PC-9 (cell line): ENCODE measurements around the gene PIAS2. TPM values are rescaled to one million over a fixed set of nuclear protein-coding genes. Genes with fewer than 3 reads are reported as not detected.
"Not testable (repeated sequence)": the region's sequence is repeated elsewhere in the genome, so short reads cannot be mapped to it uniquely, and the experiment has no call there.

Source experiments
- Bru-seq: library from RNA; stranded (reverse); fragments of 400-500 nt; gene quantifications from one replicate; lab custom pipeline; 2021; lab: Mats Ljungman, UMichigan
- BruChase-seq, 2 experiments: library from RNA; stranded (reverse); fragments of 400-500 nt; gene quantifications; one replicate each; lab custom pipeline; 2021; lab: Mats Ljungman, UMichigan
- BruUV-seq: library from RNA; stranded (reverse); fragments of 400-500 nt; replicated peaks from 2 replicates; lab custom pipeline; 2021; lab: Mats Ljungman, UMichigan
- CTCF ChIA-PET: fragments of 300-600 bp; sonication (Branson Sonifier 250); formaldehyde crosslinking; loops from one replicate; lab custom pipeline; 2022; ENCODE audit warnings: antibody characterized with exemption; lab: Charles Lee
- POLR2A ChIA-PET: fragments of 300-600 bp; sonication (Branson Sonifier 250); formaldehyde crosslinking; loops from one replicate; lab custom pipeline; 2022; ENCODE audit warnings: antibody characterized with exemption; ENCODE audit not compliant: unreplicated experiment; lab: Charles Lee
- DNase-seq, 2 experiments: peaks; one replicate each; pipeline versions ENCODE4 v3.0.0 to v3.0.0-alpha.2; 2015 to 2022; ENCODE audit warnings: mixed read lengths in 1 of 2
- H2AFZ ChIP-seq: fragments of 200-600 bp; sonication (generic); 2 replicates; pipeline ENCODE4 v1.8.1; 2017; ENCODE audit warnings: antibody characterized with exemption
- H3F3A ChIP-seq: fragments of 200-600 bp; sonication (generic); 2 replicates; pipeline ENCODE4 v1.8.1; 2017; ENCODE audit warnings: antibody characterized with exemption, mild to moderate bottlenecking, low read depth; ENCODE audit not compliant: insufficient read depth
- H3K27ac ChIP-seq: fragments of 200-600 bp; sonication (generic); 2 replicates; pipeline ENCODE4 v1.6.1; 2016; ENCODE audit warnings: mixed run types
- H3K27me3 ChIP-seq: fragments of 200-600 bp; sonication (generic); 2 replicates; pipeline ENCODE4 v1.6.1; 2016; ENCODE audit warnings: low read depth, mixed run types; ENCODE audit not compliant: insufficient read depth
- H3K36me3 ChIP-seq: fragments of 200-600 bp; sonication (generic); 2 replicates; pipeline ENCODE4 v1.6.1; 2016; ENCODE audit warnings: low read depth, mixed run types
- H3K4me1 ChIP-seq: fragments of 200-600 bp; sonication (generic); replicated peaks from 2 replicates; pipeline ENCODE4 v1.6.1; 2016; ENCODE audit warnings: mixed run types; ENCODE audit not compliant: insufficient read depth
- H3K4me2 ChIP-seq: fragments of 200-600 bp; sonication (generic); 2 replicates; pipeline ENCODE4 v1.6.1; 2017; ENCODE audit warnings: mixed run types
- H3K4me3 ChIP-seq: fragments of 200-600 bp; sonication (generic); 2 replicates; pipeline ENCODE4 v1.6.1; 2016; ENCODE audit warnings: mixed run types
- H3K79me2 ChIP-seq: fragments of 200-600 bp; sonication (generic); 2 replicates; pipeline ENCODE4 v1.6.1; 2017; ENCODE audit warnings: low read depth, mixed run types
- H3K9me2 ChIP-seq: fragments of 200-600 bp; sonication (generic); 2 replicates; pipeline ENCODE4 v1.8.1; 2017; ENCODE audit warnings: mild to moderate bottlenecking; ENCODE audit not compliant: insufficient read depth
- H3K9me3 ChIP-seq: fragments of 200-600 bp; sonication (generic); 2 replicates; pipeline ENCODE4 v1.8.1; 2016; ENCODE audit warnings: low read depth; ENCODE audit not compliant: insufficient read depth
- H4K20me1 ChIP-seq: fragments of 200-600 bp; sonication (generic); 2 replicates; pipeline ENCODE4 v1.8.1; 2017; ENCODE audit not compliant: insufficient read depth
- EZH2 ChIP-seq: fragments of 200-600 bp; sonication (generic); IDR thresholded peaks from 2 replicates; pipeline ENCODE4 v1.8.0; 2017; ENCODE audit warnings: antibody characterized with exemption, low read depth
- intact Hi-C: fragments of 100-400 bp; cut with micrococcal nuclease; formaldehyde crosslinking; loops from one replicate; pipeline ENCODE4 v1.10.0; 2022; ENCODE audit not compliant: unreplicated experiment
- long read RNA-seq: library from polyadenylated mRNA; stranded (forward); transcript quantifications from one replicate; pipeline ENCODE4 v2.0.0, GENCODE V29; 2022
- total RNA-seq: library from RNA; stranded (reverse); gene quantifications from 2 replicates; pipeline ENCODE4 v1.2.3, GENCODE V29; 2021
- TF ChIP-seq, protein P1 (sequence below): fragments of 200-600 bp; sonication (generic); conservative IDR thresholded peaks from 2 replicates; pipeline ENCODE4 v1.6.1; 2017; ENCODE audit warnings: mixed run types, antibody characterized with exemption, mild to moderate bottlenecking, moderate library complexity

Gene PIAS2, protein sequence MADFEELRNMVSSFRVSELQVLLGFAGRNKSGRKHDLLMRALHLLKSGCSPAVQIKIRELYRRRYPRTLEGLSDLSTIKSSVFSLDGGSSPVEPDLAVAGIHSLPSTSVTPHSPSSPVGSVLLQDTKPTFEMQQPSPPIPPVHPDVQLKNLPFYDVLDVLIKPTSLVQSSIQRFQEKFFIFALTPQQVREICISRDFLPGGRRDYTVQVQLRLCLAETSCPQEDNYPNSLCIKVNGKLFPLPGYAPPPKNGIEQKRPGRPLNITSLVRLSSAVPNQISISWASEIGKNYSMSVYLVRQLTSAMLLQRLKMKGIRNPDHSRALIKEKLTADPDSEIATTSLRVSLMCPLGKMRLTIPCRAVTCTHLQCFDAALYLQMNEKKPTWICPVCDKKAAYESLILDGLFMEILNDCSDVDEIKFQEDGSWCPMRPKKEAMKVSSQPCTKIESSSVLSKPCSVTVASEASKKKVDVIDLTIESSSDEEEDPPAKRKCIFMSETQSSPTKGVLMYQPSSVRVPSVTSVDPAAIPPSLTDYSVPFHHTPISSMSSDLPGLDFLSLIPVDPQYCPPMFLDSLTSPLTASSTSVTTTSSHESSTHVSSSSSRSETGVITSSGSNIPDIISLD
- total RNA-seq (17.1 and 17.5 TPM in 2 replicates), Bru-seq, nascent RNA (percentile 72 among the genes with signal in this experiment), BruChase-seq, experiment 1, labeled RNA remaining after a 2-hour chase (percentile 72 among the genes with signal in this experiment), BruChase-seq, experiment 2, labeled RNA remaining after a 6-hour chase (percentile 60 among the genes with signal in this experiment)
- long read RNA-seq, full-length matches to known transcripts = 24 of 29 reads
- long read RNA-seq, partial matches to known transcripts = 0 of 29 reads
- long read RNA-seq, other reads (novel, unspliced or antisense) = 5 of 29 reads

DNA sequence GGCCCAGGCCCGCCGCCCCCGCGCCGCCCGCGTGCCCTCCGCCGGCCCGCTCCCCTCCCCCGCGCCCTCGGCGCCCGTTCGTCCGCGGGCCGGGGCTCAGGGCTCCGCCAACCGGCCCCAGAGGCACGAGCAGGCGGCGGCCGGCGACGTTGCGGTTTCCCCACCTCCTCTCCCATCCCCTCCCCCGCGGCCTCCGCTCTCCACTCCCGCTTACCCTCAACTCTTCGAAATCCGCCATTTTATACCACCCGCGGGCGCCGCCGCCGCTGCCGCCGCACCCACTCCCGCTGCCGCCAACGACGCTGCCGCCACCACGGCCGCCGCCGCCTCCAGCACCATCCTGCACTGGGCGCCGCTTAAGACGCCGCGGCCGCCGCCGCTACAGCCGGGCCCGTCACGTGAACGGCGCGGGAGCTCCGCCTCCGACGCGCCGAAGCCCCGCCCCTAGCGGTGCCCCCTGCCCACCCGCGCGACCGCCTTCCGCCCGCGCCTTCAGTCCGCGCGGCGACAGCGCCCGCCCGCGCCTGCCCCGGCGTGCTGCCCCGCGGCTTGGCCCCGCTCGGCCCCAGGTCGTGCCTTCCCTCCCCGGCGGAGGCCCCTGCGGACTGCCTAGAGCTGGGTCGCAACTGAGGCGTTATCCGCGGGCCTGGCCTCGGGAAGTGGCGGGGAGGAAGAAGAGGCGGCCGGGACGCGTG, at the start of gene PIAS2, which contains the start of gene KATNAL2:
Gene PIAS2 (minus strand): TSS at position 400 of the 695 bp plus-strand sequence. CDS start 162 bp downstream, at position 238.
Gene KATNAL2 (plus strand): TSS at position 495 of the 695 bp plus-strand sequence. CDS start 29,271 bp downstream, outside the sequence.
- no peaks in the 10 kb centered on the region for H3K9me2 ChIP-seq
- DNase-seq = peak; percentile 48 to 68
- no peaks in the 10 kb centered on the region for H3F3A ChIP-seq
- H3K27ac ChIP-seq = no peak within 1 kb of the TSS
- ChIA-PET POLR2A (interaction anchor here (0.6 kb wide), 1 partner anchor 944 kb away, joined by 4 read pairs; no protein-coding TSS in a partner anchor), CTCF (no interaction called here)
- TF ChIP-seq, protein P1, sequence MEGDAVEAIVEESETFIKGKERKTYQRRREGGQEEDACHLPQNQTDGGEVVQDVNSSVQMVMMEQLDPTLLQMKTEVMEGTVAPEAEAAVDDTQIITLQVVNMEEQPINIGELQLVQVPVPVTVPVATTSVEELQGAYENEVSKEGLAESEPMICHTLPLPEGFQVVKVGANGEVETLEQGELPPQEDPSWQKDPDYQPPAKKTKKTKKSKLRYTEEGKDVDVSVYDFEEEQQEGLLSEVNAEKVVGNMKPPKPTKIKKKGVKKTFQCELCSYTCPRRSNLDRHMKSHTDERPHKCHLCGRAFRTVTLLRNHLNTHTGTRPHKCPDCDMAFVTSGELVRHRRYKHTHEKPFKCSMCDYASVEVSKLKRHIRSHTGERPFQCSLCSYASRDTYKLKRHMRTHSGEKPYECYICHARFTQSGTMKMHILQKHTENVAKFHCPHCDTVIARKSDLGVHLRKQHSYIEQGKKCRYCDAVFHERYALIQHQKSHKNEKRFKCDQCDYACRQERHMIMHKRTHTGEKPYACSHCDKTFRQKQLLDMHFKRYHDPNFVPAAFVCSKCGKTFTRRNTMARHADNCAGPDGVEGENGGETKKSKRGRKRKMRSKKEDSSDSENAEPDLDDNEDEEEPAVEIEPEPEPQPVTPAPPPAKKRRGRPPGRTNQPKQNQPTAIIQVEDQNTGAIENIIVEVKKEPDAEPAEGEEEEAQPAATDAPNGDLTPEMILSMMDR = no peak
- TF ChIP-seq EZH2 = no peak
- BruUV-seq = no TSS peak
- H3K36me3 ChIP-seq = no peaks in the 10 kb centered on the region
- H4K20me1 ChIP-seq = no peaks in the 10 kb centered on the region
- H3K4me3 ChIP-seq = peak within 1 kb of the TSS; percentile 95
- no peaks in the 10 kb centered on the region for H3K27me3 ChIP-seq
- peak within 1 kb of the TSS; percentile 99 for H3K4me2 ChIP-seq
- peaks cover 44% of the 10 kb centered on the region for H3K79me2 ChIP-seq
- H3K4me1 ChIP-seq = peaks cover 14% of the 10 kb centered on the region
- H3K9me3 ChIP-seq = no peaks in the 10 kb centered on the region
- intact Hi-C loops = no loop called here
- peak within 1 kb of the TSS; percentile 94 for H2AFZ ChIP-seq

DNA sequence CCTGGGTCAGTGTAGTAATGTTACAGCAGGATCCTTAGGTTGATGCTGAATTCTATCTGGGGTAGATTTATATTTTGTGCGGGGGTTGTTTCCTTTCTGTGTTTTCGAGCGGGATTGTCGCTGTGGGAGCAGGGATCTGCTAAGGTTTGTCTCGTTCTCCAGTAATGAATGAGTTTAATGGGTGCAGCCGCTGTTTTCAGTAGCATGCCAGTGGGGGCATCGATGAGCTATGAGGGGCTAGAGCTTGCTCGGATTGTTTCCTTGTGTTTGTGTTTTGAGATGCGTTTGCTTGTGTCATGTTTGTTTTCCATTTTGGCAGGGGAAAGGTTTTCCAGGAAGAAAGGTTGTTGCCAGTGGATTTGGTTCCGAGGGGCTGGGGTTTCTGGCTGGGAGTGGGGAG, 49.0 kb upstream of the PIAS2 start:
- H3K27me3 ChIP-seq, BruUV-seq, H4K20me1 ChIP-seq, H3K36me3 ChIP-seq, H3K4me2 ChIP-seq, H3K4me3 ChIP-seq, H3K9me3 ChIP-seq, POLR2A ChIA-PET, H3K4me1 ChIP-seq, DNase-seq, H3K79me2 ChIP-seq, H3K9me2 ChIP-seq, H3K27ac ChIP-seq, H3F3A ChIP-seq, intact Hi-C loops, H2AFZ ChIP-seq, CTCF ChIA-PET: not testable (repeated sequence)

DNA sequence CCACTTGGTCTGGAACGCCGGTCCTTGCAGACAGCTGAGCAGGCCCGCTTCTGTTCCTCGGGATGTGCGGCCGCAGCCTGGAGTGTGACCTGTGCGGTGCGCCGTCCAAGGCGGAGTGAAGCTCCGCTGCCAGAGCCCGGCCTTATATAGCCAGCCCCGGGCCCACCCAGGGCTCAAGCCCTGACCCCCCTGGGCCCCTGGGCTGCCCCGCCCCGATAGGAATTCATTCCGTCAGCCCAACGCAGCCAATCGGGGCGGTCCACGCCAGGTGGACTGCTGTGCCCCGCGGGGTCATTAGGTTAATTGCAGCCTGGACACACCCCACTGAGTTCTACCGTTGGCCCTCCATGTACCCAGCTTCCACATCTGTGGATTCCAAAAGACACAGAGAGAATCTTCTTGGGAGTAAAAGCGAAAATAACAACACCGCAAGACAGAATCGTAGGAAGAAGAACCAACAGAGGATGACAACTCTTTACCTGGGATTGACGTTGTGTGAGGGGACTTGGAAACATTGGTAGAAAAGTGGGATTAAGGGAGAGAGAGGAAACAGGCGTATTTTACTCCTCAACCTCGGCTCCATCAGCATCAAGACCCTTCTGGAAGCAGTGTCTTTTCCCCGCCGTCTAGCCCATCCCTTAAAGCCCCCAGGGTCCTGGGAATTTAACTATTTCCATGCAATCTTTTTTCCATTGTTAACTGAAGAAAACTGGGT, 47.4 kb upstream of the PIAS2 start:
- POLR2A ChIA-PET, H3K4me3 ChIP-seq, H3K4me1 ChIP-seq, CTCF ChIA-PET, H3K36me3 ChIP-seq, BruUV-seq, H3K27ac ChIP-seq, H3K4me2 ChIP-seq, H4K20me1 ChIP-seq, H3K27me3 ChIP-seq, H3K9me2 ChIP-seq, DNase-seq, H3F3A ChIP-seq, H3K9me3 ChIP-seq, H3K79me2 ChIP-seq, H2AFZ ChIP-seq, intact Hi-C loops: not testable (repeated sequence)

DNA sequence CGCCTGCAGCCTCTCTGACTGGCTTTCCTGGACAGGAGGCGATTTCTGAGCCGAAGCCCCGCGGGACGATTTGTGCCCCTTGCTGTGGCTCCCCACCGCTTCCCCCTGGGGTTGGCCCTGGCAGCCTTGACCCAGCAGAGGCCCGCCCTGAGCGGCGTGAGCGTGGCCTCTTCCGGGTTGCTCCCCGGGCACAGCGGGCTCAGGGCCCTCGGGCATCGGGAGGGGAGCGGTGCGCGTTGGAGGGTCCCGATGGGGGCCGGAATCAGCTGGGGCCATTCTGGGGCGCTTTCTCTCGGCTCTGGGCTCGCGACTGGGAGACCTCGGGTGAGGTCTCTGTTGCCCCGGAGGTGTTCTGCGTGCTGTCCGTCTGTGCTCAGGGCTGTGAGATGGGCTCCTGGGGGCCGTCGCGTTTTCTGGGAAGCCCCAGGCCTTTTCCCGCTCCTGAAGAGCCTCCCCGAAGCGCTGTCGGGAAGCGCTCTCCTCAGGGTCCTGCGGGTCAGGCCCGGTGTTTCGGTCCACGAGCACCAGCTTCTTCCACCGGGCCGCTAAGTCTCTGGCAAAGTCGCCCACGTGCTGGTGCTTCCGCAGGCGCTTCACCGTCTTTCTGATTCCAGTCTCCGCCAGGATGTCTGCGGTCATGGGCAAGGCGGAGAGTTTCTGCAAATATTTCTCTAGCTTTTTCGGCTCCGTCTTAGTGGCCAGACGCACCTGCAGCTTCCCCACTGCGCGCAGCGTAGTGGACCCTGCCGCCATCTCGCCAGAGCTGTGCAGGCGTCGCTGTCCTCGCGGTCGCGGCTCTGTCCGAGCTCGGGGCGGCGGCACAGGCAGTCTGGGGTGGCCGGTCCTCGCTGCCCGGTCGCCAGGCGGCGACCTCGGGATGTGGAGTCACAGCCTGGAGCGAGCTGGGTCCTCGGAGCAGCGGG, 46.6 kb upstream of the PIAS2 start:
- H4K20me1 ChIP-seq, H3K4me3 ChIP-seq, H3K79me2 ChIP-seq, H3K27ac ChIP-seq, intact Hi-C loops, H2AFZ ChIP-seq, H3K4me2 ChIP-seq, H3K9me3 ChIP-seq, H3K4me1 ChIP-seq, H3K27me3 ChIP-seq, H3K9me2 ChIP-seq, CTCF ChIA-PET, POLR2A ChIA-PET, BruUV-seq, H3F3A ChIP-seq, H3K36me3 ChIP-seq, DNase-seq: not testable (repeated sequence)
